ENCODE results near the gene ABTB1.

DNA sequence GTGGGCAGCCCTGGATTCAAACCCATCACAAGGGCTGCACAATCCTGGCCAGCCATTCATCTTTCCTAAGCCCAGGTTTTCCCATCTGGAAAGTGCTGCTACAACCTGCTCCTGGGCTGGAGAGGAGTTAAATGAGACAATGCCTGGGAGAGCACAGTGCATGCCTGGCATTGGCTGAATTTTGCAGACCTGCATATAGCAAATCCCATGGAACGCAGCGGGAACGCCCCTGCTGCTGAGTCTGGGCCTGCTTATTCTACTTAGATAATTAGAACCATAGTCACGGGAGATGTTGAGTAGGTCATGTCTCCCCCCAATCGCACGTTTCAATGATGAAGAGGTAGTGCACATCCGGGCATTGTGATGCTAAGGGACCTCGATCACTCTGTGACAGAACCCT lies 46.6 kb downstream of the ABTB1 start:
- TF ChIP-seq, protein P1, sequence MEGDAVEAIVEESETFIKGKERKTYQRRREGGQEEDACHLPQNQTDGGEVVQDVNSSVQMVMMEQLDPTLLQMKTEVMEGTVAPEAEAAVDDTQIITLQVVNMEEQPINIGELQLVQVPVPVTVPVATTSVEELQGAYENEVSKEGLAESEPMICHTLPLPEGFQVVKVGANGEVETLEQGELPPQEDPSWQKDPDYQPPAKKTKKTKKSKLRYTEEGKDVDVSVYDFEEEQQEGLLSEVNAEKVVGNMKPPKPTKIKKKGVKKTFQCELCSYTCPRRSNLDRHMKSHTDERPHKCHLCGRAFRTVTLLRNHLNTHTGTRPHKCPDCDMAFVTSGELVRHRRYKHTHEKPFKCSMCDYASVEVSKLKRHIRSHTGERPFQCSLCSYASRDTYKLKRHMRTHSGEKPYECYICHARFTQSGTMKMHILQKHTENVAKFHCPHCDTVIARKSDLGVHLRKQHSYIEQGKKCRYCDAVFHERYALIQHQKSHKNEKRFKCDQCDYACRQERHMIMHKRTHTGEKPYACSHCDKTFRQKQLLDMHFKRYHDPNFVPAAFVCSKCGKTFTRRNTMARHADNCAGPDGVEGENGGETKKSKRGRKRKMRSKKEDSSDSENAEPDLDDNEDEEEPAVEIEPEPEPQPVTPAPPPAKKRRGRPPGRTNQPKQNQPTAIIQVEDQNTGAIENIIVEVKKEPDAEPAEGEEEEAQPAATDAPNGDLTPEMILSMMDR (conservative IDR thresholded peaks at IDR 0.05 in 1 of 2, IDR thresholded peaks at IDR 0.05 in 1 of 2; ENCODE audit: low read depth in 1 of 2, low read length in 2 of 2) = no peak
- no peak for TF ChIP-seq EZH2 (IDR thresholded peaks at IDR 0.05; ENCODE audit: low read length, missing control alignments)

Data from fibroblast of lung (primary cell).